Muscle of arm (tissue), 12 donors: ENCODE measurements around the gene ANP32A. TPM values are rescaled to one million over a fixed set of nuclear protein-coding genes. Genes with fewer than 3 reads are reported as not detected.
"Not testable (repeated sequence)": the region's sequence is repeated elsewhere in the genome, so short reads cannot be mapped to it uniquely, and the experiment has no call there.

Experiments
- DNase-seq: peaks from one replicate; pipeline ENCODE4 v3.0.0-alpha.2; 2013
- polyA plus RNA-seq, 12 donors: library from polyadenylated mRNA; unstranded; fragments of 120-200 nt; gene quantifications; one replicate each; pipeline ENCODE4 v1.2.1, GENCODE V29; 2013; ENCODE audit not compliant: insufficient read length in 12 of 12

The ANP32A gene
- polyA plus RNA-seq, 12 donors, result 149 to 274 (median 189) TPM; not detected in 1

- DNase-seq, result no peak
These were observed 57.6 kb downstream of the ANP32A start for GRCh38 chr15:68763063-68763462.

DNA sequence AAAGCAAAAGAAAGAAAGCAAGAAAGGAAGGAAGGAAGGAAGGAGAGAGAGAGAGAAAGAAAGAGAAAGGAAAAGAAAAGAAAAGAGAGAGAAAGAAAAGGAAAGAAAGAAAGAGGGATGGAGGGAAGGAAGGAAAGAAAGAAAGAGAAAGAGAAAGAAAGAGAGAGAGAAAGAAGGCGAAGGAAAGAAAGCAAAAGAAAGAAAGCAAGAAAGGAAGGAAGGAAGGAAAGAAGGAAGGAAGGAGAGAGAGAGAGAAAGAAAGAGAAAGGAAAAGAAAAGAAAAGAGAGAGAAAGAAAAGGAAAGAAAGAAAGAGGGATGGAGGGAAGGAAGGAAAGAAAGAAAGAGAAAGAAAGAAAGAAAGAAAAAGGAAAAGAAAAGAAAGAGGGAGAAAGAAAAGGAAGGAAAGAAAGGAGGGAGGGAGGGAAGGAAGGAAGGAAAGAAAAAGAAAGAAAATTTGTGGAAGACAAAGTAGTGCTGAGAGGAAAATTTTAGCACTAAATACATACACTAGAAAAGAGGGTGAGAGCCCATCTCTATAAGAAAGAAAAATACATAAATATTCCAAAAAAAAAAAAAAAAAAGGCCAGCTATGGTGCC is 60.6 kb downstream of the ANP32A start:
- not testable (repeated sequence) for DNase-seq

DNA sequence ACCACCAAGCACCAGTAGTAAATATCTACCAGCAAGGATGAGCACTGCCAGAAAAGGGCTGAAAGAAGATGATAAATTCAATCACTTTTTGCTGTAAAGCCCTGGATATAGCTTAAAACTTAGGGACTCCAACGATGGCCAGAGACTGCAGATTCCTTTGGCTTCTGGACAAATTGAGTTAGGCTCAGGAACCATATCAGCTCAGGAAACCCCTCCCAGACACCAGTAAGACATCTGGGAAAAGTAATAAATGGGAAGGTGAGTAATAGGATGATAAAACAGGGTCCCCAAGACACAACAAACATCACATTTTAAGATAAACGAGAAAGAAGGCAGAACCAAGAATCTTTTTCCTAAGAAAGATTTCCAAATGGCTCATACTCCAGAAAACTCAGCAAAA is 65.0 kb downstream of the ANP32A start:
- no peak for DNase-seq

DNA sequence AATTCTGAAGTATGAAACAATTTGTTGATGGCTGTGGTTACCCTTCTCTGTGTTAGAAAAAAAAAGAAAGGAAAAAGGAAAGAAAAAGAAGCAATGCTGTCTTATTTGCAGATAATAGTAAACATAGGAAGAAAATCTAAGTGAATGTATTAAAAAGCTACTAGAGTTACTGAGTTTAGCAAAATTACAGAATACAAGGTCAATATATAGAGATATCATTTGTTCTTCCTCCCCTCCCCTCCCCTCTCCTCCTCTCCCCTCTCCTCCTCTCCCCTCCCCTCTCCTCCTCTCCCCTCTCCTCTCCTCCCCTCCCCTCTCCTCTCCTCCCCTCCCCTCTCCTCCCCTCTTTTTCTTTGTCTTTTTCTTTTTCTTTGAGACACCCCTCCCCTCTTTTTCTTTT is 69.1 kb downstream of the ANP32A start:
- no peak for DNase-seq

DNA sequence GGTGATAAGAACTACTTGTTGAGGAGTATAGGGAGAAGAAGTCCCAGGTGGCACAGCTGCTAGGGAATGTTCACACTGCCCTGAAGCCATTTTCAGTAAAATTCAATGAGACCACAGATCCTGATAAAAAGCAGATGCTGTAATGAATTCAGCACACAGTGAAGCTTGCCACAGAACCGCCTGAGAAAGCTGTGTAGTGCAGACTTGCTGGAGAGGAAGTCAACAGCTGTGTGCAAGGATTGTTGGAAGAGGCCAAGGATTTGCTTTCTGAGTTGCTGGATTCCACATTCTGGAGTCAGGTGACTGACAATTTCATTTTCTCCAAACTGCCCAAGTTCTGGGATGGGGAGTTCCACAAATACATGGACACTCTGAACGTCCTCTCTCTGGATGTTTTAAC is 70.9 kb downstream of the ANP32A start:
- DNase-seq, result peak; percentile 57

DNA sequence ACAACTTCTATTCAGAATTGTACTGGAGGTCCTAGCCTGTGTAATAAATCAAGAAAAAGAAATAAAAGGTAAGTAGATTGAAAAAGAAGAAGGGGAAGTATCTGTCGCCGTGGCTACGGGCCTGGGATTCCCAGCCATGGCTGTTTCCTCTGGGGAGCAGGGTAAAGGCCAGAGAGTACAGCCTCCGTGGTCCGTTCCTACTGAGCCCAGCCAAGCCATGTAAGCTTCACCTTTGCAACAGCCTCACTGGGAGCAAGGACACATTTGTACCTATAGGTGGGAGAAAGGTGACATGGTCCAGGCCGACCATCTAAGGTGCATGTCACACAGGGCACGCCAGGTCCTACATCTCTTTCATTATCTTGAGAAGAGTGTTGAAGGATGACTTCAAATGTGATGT is 71.3 kb downstream of the ANP32A start:
- DNase-seq, result no peak

DNA sequence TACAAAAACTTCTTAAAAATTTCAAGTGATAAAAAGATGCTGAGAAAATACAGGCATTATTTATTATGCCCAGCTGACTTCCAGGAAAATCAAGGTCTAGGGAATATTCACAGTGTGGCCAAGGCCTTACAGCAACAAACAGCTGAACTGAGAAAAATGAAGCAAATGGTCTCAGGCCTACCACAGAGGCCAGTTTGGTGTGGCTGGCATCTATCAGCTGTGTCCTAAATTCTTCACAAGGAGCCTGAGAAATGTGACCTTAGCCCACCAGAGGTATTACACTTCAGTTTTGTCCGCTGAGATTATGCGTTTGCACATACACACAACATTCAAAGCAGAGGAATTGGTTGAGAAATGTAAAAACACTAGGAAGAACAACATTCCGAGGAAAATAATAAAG is 77.4 kb downstream of the ANP32A start:
- no peak for DNase-seq

- no peak for DNase-seq
These were observed 81.2 kb downstream of the ANP32A start for GRCh38 chr15:68739390-68740080.

GRCh38 chr15:68735610-68736009 is 85.1 kb downstream of the ANP32A start:
- DNase-seq, result no peak

DNA sequence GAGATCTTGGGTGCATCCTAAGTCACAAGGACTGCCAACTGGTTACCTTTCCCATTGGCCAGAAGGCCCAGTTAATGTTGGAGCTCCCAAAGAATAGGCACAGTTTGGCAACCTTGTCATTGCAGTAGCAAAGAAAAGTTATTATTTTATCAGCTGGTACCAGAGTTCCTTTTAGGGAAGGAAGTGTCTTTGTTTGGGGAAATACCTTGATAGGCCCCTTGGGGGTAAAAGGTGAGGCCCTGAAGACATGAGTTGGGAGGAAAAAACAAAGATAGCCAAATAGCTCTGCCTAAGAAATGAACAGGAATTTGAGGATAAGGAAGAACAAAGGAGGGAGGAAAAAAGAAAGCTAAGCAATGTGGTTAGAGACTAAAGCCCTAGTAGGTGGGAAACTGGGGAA is 85.8 kb downstream of the ANP32A start:
- DNase-seq, result no peak

DNA sequence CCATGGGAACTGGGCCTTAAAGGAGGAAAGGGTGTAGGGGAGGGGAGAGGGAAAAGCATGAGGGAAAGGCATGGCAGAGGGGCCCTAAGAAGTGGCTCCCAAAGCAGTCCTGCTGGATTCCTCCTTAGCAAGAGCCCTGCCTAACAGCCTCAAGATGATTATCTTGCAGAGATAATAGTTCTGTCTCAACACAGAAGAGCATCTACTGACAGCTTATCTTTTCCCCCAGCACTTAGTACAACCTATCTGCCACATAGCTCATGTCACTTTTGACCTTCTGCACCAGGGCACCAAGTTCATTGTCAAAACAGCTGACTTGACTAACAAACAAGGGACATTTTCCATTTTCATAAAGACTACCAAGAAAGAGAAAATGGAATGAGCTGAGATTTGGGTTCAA is 86.3 kb downstream of the ANP32A start:
- no peak for DNase-seq

DNA sequence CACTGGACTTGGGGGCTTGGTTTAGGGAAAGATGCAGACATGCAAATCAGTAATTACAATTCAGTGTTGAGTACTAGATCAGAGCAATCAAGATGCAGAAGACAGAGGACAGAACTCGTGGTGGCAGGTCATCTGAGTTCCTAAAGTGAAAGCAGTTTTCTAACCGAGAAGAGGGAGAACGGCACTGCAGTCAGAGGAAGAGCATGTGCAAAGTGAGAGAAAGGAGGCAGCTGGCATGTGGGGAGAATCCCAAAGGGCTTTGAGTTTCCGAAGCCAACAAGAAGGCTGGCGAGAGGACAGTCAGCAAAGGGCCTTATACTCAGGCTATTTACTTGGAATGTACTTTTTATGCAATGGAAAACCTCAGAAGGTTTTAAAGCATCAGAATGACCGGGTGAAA is 87.0 kb downstream of the ANP32A start:
- DNase-seq, result no peak

- no peak for DNase-seq
These were observed 88.2 kb downstream of the ANP32A start for GRCh38 chr15:68732451-68732850.

- peak; percentile 46 for DNase-seq
These were observed 89.5 kb downstream of the ANP32A start for GRCh38 chr15:68730976-68731897.

- peak; percentile 62 for DNase-seq
These were observed 90.2 kb downstream of the ANP32A start for GRCh38 chr15:68730471-68730919.

- DNase-seq, result peak; percentile 49
These were observed 90.8 kb downstream of the ANP32A start for GRCh38 chr15:68729789-68730411.

Other genes with a start within 250 kb of the ANP32A start
- gene CORO2B, start 241.9 kb downstream of the ANP32A start, polyA plus RNA-seq, result 10 to 100 TPM in 1 of 12 donors, 1 to 10 TPM in 10, not detected in 1; 4.3 to 10.6 (median 6.0) TPM
- gene SPESP1, start 109.6 kb upstream of the ANP32A start, polyA plus RNA-seq, result 1 to 10 TPM in 10 of 12 donors, not detected in 2; 1.3 to 5.8 (median 3.5) TPM
- 1 to 10 TPM in 1 of 12 donors, under 1 TPM in 10, not detected in 1; 0.17 to 3.9 (median 0.24) TPM for gene NOX5, start 193.8 kb upstream of the ANP32A start, polyA plus RNA-seq